Measurements from ENCODE around the gene RAPGEF5. TPM values are rescaled to one million over a fixed set of nuclear protein-coding genes. Genes with fewer than 3 reads are reported as not detected.

RAPGEF5 gene
- total RNA-seq, 3 donors from 2014 or later = 0.21 to 1.3 (median 0.56) TPM

DNA sequence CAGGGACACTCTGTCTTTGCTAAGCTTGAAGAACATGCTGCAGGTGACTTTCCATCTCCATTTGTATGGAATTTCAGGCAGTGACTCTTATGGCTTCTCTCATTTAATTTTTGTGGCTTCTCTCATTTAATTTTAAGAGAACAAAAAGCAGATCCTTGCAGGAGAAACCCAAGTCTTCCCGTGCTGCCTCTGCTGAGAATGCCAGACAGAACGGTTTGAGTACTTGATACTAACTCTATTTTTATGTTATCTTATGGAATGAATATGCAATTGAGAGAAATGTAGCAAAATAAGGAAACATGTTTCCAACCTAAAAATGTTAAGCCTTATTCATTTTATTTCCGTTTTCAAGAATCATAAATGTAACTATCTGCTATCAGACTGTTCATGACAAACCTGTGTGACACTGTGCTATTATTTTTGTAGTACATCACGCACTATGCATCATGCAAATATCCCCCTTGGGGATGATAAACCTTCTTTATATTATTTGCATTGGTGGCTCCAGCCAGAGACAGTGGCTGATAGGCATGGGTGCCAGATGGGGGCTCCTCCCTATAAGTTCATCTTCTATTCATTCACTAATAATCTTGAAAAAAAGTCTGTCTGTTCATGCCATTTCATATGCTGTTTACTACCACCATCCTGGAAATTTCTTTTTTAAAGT lies 6.9 kb upstream of the RAPGEF5 start:
- Mint-ChIP-seq H3K4me1 (ENCODE audit: low read depth) (no peaks in the 10 kb centered on the region), H3K9me3 (no peaks in the 10 kb centered on the region), H3K4me3 (no peak overlapping the region), H3K27me3 (ENCODE audit: low read depth) (peaks cover 7% of the 10 kb centered on the region), H3K36me3 (ENCODE audit: insufficient read depth) (no peaks in the 10 kb centered on the region)
- DNase-seq (no peak), ATAC-seq (no peak)

GRCh38 chr7:22361795-22362194 lies 4.8 kb upstream of the RAPGEF5 start:
- H3K27me3 Mint-ChIP-seq (ENCODE audit: low read depth) = peaks cover 20% of the 10 kb centered on the region
- H3K9me3 Mint-ChIP-seq = no peaks in the 10 kb centered on the region
- peaks cover 4% of the 10 kb centered on the region for H3K4me1 Mint-ChIP-seq (ENCODE audit: low read depth)
- H3K36me3 Mint-ChIP-seq (ENCODE audit: insufficient read depth) = no peaks in the 10 kb centered on the region
- no peak for DNase-seq
- no peak for ATAC-seq
- H3K4me3 Mint-ChIP-seq = no peak overlapping the region

DNA sequence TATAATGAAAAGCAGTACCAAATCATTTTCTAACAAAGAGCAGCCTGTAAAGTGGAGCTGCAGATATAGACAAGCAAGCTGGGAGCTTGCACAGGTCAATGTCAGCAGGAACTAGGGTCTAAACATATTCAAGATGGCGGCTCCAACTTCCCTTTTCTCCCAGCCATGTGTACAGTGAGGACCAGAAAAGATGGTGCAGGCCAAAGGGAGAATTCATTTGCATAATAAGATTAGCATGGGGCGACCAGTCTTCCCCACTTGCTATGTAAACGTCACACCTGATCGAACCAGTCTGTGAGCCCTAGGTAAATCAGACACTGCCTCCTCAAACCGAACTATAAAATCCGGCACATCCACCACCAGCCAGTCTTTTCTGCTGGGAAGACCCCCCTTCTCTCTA lies 4.4 kb upstream of the RAPGEF5 start:
- peaks cover 20% of the 10 kb centered on the region for H3K27me3 Mint-ChIP-seq (ENCODE audit: low read depth)
- ATAC-seq = no peak
- no peaks in the 10 kb centered on the region for H3K36me3 Mint-ChIP-seq (ENCODE audit: insufficient read depth)
- H3K4me1 Mint-ChIP-seq (ENCODE audit: low read depth) = peaks cover 4% of the 10 kb centered on the region
- H3K4me3 Mint-ChIP-seq = no peak overlapping the region
- no peak for DNase-seq
- H3K9me3 Mint-ChIP-seq = no peaks in the 10 kb centered on the region

GRCh38 chr7:22358820-22359697 lies 2.1 kb upstream of the RAPGEF5 start:
- no peak overlapping the region for H3K4me3 Mint-ChIP-seq
- DNase-seq (no peak), ATAC-seq (no peak)
- H3K27me3 Mint-ChIP-seq (ENCODE audit: low read depth) = peaks cover 38% of the 10 kb centered on the region
- peaks cover 9% of the 10 kb centered on the region for H3K9me3 Mint-ChIP-seq
- H3K36me3 Mint-ChIP-seq (ENCODE audit: insufficient read depth) = no peaks in the 10 kb centered on the region
- peaks cover 6% of the 10 kb centered on the region for H3K4me1 Mint-ChIP-seq (ENCODE audit: low read depth)

GRCh38 chr7:22357311-22358175 lies 589 bp upstream of the RAPGEF5 start:
- H3K4me3 Mint-ChIP-seq = peak overlapping the region; percentile 59

GRCh38 chr7:22356010-22356691 lies 803 bp downstream of the RAPGEF5 start:
- Mint-ChIP-seq H3K27me3 (ENCODE audit: low read depth) (peaks cover 39% of the 10 kb centered on the region), H3K9me3 (peaks cover 12% of the 10 kb centered on the region), H3K4me3 (peak overlapping the region; percentile 53), H3K36me3 (ENCODE audit: insufficient read depth) (no peaks in the 10 kb centered on the region), H3K4me1 (ENCODE audit: low read depth) (peaks cover 6% of the 10 kb centered on the region)
- DNase-seq = no peak
- ATAC-seq = peak in 1 of 2 donors; percentile 18

More at GRCh38 chr7:22357311-22358175, 589 bp upstream of the RAPGEF5 start:
- no peak for ATAC-seq
- DNase-seq = no peak
- H3K27me3 Mint-ChIP-seq (ENCODE audit: low read depth) = peaks cover 39% of the 10 kb centered on the region
- peaks cover 6% of the 10 kb centered on the region for H3K4me1 Mint-ChIP-seq (ENCODE audit: low read depth)
- H3K36me3 Mint-ChIP-seq (ENCODE audit: insufficient read depth) = no peaks in the 10 kb centered on the region
- H3K9me3 Mint-ChIP-seq = peaks cover 12% of the 10 kb centered on the region

GRCh38 chr7:22355620-22356009 lies 1.3 kb downstream of the RAPGEF5 start:
- peaks cover 12% of the 10 kb centered on the region for H3K9me3 Mint-ChIP-seq
- H3K27me3 Mint-ChIP-seq (ENCODE audit: low read depth) = peaks cover 39% of the 10 kb centered on the region
- no peaks in the 10 kb centered on the region for H3K36me3 Mint-ChIP-seq (ENCODE audit: insufficient read depth)
- peak overlapping the region; percentile 53 for H3K4me3 Mint-ChIP-seq
- peaks cover 6% of the 10 kb centered on the region for H3K4me1 Mint-ChIP-seq (ENCODE audit: low read depth)
- DNase-seq = no peak
- no peak for ATAC-seq

DNA sequence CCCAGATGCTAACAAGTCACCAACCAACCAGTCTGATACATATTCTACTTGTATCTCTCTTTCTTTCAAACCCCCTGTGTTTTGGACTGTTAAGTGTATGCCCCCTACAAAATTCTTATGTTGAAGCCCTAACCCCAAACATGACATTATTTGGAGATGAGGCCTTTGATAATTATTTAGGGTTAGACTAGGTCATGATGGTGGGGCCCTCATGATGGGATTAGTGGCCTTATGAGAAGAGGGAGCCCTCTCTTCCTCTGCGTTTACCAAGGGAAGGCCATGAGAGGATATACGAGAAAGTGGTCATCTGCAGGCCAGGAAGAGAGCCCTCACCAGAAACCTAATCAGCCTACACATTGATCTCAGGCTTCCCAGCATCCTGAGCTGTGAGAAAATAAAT lies 2.5 kb downstream of the RAPGEF5 start:
- no peak overlapping the region for H3K4me3 Mint-ChIP-seq
- H3K4me1 Mint-ChIP-seq (ENCODE audit: low read depth) = peaks cover 6% of the 10 kb centered on the region
- peaks cover 12% of the 10 kb centered on the region for H3K9me3 Mint-ChIP-seq
- H3K27me3 Mint-ChIP-seq (ENCODE audit: low read depth) = peaks cover 39% of the 10 kb centered on the region
- H3K36me3 Mint-ChIP-seq (ENCODE audit: insufficient read depth) = no peaks in the 10 kb centered on the region
- ATAC-seq (no peak), DNase-seq (no peak)

GRCh38 chr7:22352887-22353286 lies 4.1 kb downstream of the RAPGEF5 start:
- Mint-ChIP-seq H3K27me3 (ENCODE audit: low read depth) (peaks cover 27% of the 10 kb centered on the region), H3K4me3 (no peak overlapping the region), H3K36me3 (ENCODE audit: insufficient read depth) (no peaks in the 10 kb centered on the region), H3K9me3 (peaks cover 12% of the 10 kb centered on the region), H3K4me1 (ENCODE audit: low read depth) (peaks cover 6% of the 10 kb centered on the region)
- DNase-seq = no peak
- ATAC-seq = no peak

DNA sequence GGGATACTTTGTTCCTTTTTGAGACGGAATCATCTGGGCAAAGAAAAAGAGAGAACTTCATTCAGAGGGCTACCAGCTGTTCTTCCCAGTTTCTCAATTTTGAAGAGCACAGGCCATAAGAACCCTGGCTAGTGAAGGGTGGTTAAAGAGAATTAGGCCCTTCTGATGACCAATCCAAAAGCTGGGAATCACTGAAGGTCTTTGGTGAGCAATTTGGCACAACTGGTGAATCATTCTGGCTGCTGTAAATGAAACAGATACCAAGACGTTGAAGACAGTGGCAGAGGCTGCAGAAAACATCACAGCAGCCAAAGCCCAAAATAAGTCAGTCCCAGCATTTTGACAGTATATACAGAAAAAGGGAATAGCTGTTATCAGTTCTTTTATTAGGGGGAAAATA lies 5.1 kb downstream of the RAPGEF5 start:
- Mint-ChIP-seq H3K36me3 (ENCODE audit: insufficient read depth) (no peaks in the 10 kb centered on the region), H3K9me3 (peaks cover 12% of the 10 kb centered on the region), H3K4me1 (ENCODE audit: low read depth) (peaks cover 3% of the 10 kb centered on the region), H3K27me3 (ENCODE audit: low read depth) (peaks cover 20% of the 10 kb centered on the region), H3K4me3 (no peak overlapping the region)
- DNase-seq (no peak), ATAC-seq (no peak)

DNA sequence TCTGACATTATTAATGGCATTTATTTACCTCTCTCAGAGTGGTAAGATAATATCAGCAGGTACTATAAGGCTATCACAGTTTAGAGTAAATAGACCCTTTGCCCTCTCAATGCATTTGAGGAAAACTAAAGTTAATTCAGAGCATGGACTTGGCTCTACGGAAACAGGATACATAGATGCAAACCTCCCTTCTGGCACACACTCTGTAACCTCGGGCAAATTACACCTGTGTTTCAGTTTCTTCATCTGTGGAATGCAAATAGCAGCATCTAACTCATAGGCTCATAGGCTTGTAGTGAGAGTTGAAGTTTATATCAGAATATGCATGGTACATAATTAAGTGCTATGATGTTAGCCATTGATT lies 5.6 kb downstream of the RAPGEF5 start:
- H3K4me1 Mint-ChIP-seq (ENCODE audit: low read depth) = peaks cover 3% of the 10 kb centered on the region
- ATAC-seq (no peak), DNase-seq (no peak)
- H3K4me3 Mint-ChIP-seq = no peak overlapping the region
- H3K27me3 Mint-ChIP-seq (ENCODE audit: low read depth) = peaks cover 20% of the 10 kb centered on the region
- H3K36me3 Mint-ChIP-seq (ENCODE audit: insufficient read depth) = no peaks in the 10 kb centered on the region
- H3K9me3 Mint-ChIP-seq = peaks cover 12% of the 10 kb centered on the region

DNA sequence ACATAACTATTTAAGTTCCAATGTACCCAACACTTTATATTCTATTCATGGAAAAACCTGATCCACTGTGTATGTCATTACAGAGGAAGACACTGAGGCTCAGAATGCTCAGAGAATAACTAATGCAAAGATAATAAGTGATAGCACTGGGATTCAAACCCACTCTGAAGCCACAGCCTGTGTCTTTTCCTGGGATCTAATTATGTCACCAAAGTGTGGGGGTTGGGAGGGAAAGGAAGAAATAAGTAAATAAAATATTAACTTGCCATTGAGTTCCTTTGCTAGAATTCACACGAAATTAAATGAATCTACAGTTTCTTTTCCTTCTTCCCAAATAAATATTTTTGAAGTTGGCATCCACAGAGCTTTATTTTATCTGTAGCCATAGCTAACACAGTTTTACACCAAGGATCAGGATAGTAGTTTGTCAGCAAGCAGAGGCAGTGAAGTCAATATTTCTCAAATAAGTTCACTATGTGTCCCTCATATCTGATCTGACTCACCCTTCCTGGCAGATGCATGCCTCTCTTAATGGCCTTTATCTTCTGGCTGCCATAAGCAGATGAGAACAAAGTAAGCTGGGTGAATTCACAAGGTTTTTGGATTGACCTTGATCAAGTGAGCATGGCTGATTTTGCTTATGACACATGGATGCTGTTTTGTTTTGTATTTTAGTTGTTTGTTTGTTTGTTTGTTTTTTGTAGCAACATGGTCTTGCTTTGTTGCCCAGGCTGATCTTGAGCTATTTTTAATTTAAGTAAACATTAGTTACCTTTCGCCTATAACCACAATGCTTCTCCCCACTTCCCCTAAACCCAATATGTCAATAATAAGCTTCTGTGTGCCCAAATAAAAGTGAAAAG lies 6.3 kb downstream of the RAPGEF5 start:
- ATAC-seq = no peak
- Mint-ChIP-seq H3K9me3 (peaks cover 12% of the 10 kb centered on the region), H3K27me3 (ENCODE audit: low read depth) (peaks cover 15% of the 10 kb centered on the region), H3K36me3 (ENCODE audit: insufficient read depth) (no peaks in the 10 kb centered on the region), H3K4me3 (no peak overlapping the region), H3K4me1 (ENCODE audit: low read depth) (no peaks in the 10 kb centered on the region)
- DNase-seq = no peak

- no peak overlapping the region for H3K4me3 Mint-ChIP-seq
- peaks cover 3% of the 10 kb centered on the region for H3K9me3 Mint-ChIP-seq
- DNase-seq (no peak), ATAC-seq (no peak)
- H3K27me3 Mint-ChIP-seq (ENCODE audit: low read depth) = no peaks in the 10 kb centered on the region
- H3K4me1 Mint-ChIP-seq (ENCODE audit: low read depth) = no peaks in the 10 kb centered on the region
- H3K36me3 Mint-ChIP-seq (ENCODE audit: insufficient read depth) = no peaks in the 10 kb centered on the region
Observed at GRCh38 chr7:22348379-22348778, 8.6 kb downstream of the RAPGEF5 start.
